ENCODE results near the gene TRIP13.
"Not testable (repeated sequence)": the region's sequence is repeated elsewhere in the genome, so short reads cannot be mapped to it uniquely, and the experiment has no call there.

Gene TRIP13, protein sequence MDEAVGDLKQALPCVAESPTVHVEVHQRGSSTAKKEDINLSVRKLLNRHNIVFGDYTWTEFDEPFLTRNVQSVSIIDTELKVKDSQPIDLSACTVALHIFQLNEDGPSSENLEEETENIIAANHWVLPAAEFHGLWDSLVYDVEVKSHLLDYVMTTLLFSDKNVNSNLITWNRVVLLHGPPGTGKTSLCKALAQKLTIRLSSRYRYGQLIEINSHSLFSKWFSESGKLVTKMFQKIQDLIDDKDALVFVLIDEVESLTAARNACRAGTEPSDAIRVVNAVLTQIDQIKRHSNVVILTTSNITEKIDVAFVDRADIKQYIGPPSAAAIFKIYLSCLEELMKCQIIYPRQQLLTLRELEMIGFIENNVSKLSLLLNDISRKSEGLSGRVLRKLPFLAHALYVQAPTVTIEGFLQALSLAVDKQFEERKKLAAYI

DNA sequence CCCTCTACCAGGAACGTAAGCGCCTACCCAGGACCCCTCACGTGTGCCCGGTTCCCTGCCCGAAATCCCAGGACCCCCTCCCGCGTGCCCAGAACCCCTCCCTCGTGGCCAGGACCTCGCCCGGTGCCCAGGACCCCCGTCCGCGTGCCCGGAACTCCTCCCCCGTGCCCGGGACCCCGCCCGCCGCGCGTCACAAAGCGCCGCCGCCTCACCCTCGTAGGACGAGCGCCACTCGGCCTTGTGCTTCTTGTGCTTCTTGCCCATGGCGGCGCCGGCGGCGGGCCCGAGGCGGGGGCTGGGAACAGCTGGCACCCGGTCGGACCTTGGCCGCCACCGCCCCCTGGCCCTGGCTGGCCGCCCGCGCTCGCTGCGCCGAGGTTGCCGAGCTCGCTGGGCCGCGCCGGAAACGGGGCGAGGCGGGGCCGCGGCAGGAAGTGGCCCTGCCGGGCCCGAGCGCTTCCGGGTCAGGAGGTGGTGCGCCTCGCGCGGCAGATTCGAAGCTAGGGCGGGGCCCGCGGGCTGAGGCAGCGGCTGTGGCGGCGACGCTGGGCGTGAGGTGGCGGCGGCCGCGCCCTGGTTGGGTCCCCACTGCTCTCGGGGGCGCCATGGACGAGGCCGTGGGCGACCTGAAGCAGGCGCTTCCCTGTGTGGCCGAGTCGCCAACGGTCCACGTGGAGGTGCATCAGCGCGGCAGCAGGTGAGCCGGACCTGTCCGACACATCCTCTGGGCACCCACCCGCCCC is at the start of gene TRIP13, which contains the start of gene BRD9:
TSS of gene TRIP13 (plus strand) at position 491 of the 743 bp plus-strand sequence. CDS start at position 606, 115 bp downstream.
TSS of gene BRD9 (minus strand) at position 408 of the 743 bp plus-strand sequence. CDS start at position 264, 144 bp downstream.
- peak; percentile 72 to 75 for DNase-seq (ENCODE audit: low read depth in 2 of 2)

DNA sequence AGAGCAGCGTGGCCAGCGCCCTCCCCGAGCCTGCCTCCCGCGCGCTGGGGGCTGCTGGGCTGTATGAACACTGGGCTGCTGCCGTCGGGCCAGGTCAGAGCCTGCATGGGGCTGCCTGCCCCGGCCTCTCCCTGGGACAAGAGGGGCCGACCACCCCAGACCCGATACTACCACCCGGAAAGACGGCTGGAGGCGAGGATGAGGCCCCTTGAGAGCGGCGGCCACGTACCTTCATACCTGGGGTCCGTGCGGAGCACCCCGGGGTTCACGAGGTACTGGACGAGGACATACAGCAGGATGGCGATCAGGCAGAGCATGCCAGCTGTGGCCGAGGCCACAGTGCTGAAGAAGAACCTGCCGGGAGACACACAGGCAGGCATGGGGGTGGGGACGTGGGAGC is 49.3 kb upstream of the TRIP13 start:
- DNase-seq (ENCODE audit: low read depth in 2 of 2): not testable (repeated sequence)

DNA sequence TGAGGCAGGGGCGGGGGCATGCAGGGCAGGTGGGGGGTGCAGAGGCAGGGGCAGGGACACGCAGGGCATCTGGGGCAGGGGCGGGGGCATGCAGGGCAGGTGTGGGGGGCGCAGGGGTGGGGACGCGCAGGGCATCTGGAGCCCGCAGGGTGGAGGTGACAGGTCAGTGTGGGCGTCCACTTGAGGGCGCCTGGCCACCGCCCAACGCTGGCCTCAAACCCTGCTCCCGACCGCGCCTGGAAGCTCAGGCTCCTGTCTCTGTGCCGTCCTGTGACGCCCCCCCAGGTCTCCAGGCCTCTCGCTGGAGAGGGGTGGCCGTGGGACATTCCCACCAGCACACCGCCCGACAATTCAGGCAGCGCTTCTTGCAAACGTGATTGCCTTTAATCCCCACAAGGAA is 48.8 kb upstream of the TRIP13 start:
- not testable (repeated sequence) for DNase-seq (ENCODE audit: low read depth in 2 of 2)

DNA sequence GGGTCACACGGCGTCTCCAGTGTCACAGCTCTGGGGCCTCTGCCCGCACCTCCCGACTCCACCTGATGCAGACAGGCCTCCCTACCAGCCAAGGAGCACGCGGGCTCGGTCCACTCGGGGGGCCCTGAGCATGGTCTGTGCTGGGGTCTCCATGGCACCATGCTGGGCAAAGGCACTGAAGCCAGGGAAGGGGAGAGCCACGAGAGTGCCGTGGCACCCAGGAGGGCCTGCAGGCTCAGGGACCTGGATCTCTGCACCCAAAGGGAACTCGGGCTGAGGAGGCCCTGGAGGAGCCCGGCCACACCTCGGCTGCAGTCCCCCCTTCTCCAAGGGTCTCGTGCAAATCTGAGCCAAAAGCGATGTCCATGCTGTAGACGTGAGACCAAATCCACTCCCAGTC is 48.3 kb upstream of the TRIP13 start:
- not testable (repeated sequence) for DNase-seq (ENCODE audit: low read depth in 2 of 2)

DNA sequence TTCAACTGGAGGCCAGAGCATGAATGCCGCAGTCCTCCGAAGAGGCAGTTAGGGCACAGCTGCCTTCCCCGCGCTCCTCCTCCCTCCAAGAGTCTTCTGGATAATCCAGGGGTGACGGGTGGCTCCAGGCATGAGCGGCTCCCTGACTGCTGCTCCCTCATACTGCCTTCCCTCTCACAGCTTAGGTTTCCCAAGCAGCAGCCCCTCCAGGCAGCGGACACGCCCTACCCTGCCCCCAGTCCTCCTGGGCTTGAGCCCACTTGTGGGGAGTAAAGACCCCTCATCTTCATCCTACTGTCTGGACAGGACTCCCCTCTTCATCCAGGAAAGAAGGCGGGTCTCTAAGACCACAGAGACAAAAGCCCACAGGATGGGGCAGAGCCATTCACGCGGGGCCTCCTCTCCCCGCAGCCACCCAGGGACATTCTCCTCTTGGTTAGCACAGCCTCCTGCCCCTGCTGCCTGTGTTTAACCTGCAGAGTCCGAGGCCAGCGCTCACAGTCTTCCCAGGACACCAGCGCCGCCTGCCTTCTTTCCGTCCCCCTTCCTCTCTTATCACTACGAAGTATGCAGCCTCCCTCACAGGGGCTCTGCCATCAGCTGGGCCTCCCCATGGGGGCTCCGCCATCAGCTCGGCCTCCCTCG is 47.5 kb upstream of the TRIP13 start:
- not testable (repeated sequence) for DNase-seq (ENCODE audit: low read depth in 2 of 2)

DNA sequence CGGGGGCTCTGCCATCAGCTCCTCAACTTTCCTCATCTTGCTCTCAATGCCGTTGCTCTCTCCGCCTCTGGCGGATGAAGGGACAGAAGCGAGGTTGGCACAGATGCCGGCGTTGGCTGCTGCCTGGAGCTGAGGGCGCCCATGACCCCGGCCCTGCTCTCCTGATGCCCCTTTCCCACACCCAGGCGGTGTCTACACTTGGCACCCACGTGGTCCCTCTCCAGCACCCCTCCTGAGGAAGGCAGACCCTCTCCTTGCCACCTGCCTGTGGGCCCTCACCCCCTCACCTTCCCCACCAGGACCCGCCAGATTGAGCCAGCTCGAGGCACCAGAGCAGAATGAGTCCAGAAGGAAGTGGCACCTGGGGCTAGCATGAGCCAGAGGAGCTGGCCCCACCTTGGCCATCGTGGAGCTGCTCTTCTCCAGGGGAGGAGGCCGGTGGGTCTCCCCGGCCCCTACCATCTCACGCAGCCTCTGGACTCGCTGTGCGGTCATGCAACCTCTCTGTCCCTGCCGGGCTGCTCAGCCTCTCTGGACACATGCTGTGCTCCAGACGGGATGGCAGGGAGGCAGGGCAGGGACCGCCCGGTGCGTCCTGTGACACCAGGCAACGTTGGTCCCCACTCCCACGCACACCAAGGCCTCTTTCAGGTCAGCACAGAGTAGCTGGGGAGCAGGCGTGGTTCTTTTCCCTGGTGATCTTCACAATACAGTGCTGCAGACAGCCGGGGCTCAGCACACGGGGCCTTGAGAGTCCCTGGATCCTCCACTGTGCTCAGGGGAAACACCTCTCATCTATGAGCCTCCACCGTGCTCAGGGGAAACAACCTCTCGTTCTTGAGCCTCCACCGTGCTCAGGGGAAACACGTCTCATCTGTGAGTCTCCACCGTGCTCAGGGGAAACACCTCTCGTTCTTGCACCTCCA is 46.7 kb upstream of the TRIP13 start:
- DNase-seq (ENCODE audit: low read depth in 2 of 2): not testable (repeated sequence)

DNA sequence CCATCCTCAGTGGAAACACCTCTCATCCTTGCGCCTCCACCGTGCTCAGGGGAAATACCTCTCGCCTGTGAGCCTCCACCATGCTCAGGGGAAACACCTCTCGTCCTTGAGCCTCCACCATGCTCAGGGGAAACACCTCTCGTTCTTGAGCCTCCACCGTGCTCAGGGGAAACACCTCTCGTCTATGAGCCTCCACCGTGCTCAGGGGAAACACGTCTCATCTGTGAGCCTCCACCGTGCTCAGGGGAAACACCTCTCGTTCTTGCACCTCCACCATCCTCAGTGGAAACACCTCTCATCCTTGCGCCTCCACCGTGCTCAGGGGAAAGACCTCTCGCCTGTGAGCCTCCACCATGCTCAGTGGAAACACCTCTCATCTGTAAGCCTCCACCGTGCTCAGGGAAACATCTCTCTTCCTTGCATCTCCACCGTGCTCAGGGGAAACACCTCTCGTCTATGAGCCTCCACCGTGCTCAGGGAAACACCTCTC is 46.0 kb upstream of the TRIP13 start:
- DNase-seq (ENCODE audit: low read depth in 2 of 2): not testable (repeated sequence)

DNA sequence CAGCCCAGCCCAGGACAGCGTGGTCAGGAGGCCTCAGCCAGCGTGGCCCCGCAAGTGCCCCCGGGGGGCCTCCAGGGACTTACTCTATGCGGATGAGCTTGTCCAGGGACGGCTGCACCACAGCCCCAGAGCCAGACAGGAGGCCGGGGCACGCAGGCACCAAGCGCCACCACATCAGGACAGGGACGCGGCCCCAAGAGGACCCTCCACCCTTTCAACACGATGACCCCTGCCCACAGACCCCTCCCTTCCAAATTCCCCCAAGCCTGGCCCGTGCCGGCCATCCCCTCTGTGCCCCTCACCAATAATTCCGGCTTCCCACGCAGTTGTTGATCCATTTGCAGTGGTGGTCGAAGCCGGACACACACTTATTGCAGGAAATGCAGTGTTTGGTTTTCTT is 45.5 kb upstream of the TRIP13 start:
- not testable (repeated sequence) for DNase-seq (ENCODE audit: low read depth in 2 of 2)

DNA sequence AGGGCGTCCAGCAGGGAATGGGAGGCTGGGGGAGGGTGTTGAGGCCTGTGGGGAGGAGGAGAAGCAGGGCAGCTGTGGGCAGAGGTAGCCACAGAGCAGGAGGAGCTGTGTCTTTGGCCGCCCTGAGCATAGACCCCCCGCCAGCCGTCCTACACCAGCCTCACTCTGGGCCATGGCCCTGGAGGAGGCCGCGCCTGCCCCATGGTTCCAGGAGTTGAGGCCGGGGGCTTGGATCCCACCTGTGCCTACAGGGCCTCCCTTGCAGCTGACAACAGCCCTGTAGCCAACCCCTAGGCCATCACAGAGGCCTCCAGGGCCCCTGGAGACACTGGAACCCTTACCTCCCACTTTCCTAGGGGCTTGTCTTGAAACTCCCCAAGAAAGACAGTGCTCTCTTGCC is 44.9 kb upstream of the TRIP13 start:
- DNase-seq (ENCODE audit: low read depth in 2 of 2): not testable (repeated sequence)

DNA sequence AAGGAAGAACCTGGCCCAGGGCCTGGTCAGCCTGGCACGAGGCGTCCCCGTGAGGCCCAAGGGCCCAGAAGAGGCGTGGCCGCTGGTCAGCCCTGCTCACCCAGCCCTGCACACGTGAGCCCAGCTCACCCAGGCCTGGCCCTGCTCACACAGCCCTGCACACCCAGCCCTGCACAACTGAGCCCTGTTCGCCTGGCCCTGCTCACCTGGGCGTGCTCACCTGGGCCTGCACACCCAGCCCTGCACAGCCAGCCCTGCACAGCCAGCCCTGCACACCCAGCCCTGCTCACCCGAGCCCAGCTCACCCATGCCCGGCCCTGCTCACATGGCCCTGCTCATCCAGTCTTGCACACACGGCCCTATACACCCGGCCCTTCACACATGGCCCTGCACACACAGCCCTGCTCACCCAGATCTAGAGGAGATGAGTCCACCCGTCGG is 44.0 kb upstream of the TRIP13 start:
- no peak for DNase-seq (ENCODE audit: low read depth in 2 of 2)

DNA sequence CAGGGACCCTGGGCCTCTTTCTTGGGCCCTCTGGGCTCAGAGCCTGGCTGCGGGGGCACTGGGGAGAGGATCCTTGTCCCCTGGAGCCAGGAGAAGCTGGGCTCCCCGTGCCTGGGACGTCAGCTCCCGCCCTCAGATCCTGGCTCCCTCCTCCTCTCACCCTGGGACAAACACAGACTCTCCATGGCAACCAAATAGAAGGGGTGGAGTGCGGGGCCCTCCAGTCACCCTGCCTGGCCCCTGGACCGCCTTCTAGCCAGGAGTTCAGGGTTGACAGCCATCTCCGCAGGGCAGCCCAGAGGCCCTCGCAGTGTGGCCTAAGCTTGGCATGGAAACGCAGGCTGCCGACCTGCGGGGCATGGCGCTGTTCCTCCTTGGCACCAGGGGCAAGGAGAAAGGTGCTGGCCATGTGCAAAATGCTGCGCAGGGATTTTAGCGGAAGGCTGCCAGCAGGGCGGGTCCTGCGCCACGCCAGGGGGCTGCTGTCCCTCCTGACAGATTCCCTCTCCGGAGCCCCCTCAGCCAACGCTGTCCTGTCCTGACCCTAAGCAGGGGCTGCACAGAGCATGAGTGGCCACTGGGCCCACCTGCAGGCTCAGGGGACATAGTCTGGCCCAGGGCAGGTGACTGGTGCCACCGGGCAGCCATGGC is 42.9 kb upstream of the TRIP13 start:
- no peak for DNase-seq (ENCODE audit: low read depth in 2 of 2)

DNA sequence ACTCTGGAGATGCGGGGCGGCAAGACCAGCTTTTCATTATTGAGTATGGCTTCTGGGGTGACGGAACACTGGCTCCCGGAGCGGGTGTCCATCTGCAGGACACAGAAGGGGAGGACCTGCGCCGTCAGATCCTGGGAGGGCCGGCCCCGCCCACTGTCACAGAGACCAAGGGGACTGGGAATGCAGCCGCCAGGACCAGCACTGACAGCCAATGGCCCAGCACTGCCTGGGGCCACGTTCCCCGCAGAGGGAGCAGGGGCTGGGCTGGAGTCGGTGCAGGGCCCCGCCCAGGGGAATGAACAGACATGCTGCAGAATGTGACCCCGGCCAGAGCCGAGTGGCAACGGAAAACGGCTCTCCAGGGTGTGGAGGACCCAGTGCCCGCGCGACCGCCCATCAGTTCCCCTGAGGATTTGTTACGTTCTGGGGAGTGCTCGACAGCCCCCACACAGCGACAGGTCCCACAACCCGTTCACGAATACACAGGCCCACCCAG is 42.1 kb upstream of the TRIP13 start, which contains the start of gene ZDHHC11:
TSS of gene ZDHHC11 (minus strand) at position 476 of the 496 bp plus-strand sequence. CDS start at position 92, 384 bp downstream.
- DNase-seq (ENCODE audit: low read depth in 2 of 2): no peak

DNA sequence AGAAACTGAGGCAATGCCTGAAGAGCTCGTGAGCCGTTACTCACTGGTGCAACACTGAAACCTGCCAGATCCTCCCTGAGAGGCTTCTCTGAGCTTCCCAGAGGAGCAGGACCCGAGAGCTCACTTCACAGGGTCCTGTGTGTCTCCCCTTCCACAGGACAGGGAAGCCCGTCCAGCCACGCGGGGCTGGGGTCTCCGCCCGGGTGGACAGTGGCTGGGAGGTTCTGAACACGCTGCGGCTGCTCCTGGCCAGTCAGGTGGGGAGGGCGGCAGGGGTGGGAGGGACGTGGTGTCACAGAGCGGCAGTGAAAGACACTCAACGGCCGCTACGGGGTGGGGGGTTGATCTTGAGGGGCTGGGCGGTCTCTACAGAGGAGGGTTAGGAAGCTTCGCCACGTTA is 41.6 kb upstream of the TRIP13 start:
- DNase-seq (ENCODE audit: low read depth in 2 of 2): no peak

DNA sequence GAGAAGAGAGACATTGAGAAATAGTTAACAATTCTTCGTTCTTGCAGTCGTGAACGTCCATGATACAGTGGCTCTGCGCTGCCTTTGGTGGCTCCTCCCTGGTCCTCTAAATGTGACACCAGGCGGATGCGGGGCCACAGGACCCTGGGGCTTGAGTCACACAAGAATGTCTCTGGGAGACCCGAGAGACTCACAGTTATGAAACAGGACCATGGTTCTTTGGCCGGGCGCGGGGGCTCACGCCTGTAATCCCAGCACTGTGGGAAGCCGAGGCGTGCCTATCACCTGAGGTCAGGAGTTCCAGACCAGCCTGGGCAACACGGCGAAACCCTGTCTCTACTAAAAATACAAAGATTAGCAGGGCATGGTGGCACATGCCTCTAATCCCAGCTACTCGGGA is 41.1 kb upstream of the TRIP13 start:
- no peak for DNase-seq (ENCODE audit: low read depth in 2 of 2)

DNA sequence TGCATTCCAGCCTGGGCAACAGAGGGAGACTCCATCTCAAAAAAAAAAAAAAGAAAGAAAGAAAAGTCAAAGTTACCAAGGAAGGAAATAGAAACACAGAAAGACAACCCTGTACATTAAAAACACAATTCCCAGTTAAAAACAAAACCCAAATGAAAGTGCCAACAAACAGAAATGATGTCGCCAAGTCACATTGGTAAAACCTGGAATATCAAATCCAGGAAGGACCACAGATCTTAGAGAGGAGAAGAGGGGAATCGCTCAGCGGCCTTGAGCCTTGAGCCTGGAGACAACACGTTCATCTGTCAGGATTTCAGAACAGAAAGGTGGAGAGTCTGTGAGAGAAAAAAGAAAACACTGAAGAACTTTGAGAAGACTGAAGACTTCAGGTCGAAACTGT is 40.7 kb upstream of the TRIP13 start:
- no peak for DNase-seq (ENCODE audit: low read depth in 2 of 2)

DNA sequence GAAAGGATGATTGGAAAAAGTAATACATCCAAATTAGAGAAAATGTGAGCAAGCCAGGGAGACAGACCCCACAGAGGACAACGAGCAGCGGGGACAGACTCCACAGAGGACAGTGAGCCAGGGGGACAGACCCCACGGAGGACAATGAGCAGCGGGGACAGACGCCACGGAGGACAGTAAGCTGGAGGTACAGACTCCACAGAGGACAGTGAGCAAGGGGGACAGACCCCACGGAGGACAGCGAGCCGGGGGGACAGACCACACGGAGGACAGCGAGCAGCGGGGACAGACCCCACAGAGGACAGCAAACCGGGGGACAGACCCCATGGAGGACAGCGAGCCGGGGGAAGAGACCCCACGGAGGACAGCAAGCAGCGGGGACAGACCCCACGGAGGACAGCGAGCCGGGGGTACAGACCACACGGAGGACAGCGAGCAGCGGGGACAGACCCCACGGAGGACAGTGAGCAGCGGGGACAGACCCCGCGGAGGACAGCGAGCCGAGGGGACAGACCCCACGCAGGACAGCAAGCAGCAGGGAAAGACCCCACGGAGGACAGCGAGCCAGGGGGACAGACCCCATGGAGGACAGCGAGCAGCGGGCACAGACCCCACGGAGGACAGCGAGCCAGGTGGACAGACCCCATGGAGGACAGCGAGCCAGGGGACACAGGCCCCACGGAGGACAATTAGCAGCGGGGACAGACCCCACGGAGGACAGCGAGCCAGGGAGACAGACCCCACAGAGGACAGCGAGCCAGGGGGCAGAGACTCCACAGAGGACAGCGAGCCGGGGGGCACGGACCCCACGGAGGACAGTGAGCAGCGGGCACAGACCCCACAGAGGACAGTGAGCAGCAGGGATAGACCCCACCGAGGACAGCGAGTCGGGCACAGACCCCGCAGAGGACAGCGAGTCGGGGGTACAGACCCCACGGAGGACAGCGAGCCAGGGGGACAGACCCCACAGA is 40.0 kb upstream of the TRIP13 start:
- DNase-seq (ENCODE audit: low read depth in 2 of 2): no peak

DNA sequence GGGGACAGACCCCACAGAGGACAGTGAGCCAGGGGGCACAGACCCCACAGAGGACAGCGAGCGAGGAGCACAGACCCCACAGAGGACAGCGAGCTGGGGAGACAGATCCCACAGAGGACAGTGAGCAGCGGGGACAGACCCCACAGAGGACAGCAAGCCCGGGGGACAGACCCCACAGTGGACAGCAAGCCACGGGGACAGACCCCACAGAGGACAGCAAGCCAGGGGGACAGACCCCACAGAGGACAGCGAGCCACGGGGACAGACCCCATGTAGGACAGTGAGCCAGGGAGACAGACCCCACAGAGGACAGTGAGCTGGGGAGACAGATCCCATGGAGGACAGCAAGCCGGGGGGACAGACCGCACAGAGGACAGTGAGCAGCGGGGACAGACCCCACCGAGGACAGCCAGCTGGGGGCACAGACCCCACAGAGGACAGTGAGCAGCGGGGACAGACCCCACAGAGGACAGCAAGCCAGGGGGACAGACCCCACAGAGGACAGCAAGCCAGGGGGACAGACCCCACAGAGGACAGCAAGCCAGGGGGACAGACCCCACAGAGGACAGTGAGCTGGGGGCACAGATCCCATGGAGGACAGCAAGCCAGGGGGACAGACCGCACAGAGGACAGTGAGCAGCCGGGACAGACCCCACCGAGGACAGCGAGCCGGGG is 39.1 kb upstream of the TRIP13 start:
- not testable (repeated sequence) for DNase-seq (ENCODE audit: low read depth in 2 of 2)

DNA sequence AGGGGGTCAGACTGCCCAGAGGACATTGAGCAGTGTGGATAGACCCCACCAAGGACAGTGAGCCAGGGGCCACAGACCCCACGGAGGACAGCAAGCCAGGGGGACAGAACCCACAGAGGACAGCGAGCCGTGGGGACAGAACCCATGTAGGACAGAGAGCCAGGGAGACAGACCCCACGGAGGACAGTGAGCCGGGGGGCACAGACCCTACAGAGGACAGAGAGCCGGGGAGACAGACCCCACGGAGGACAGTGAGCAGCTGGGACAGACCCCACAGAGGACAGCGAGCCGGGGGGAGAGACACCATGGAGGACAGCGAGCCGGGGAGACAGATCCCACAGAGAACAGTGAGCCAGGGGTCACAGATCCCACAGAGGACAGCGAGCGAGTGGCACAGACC is 38.5 kb upstream of the TRIP13 start:
- no peak for DNase-seq (ENCODE audit: low read depth in 2 of 2)

Measured in activated CD4-positive, alpha-beta T cell treated with anti-CD3 and anti-CD28 coated beads for 24 hours (primary cell).